ELR (cell line): ENCODE data around the gene SPATA31E1.
"Not testable (repeated sequence)": the region's sequence is repeated elsewhere in the genome, so short reads cannot be mapped to it uniquely, and the experiment has no call there.

Experiments
- DNase-seq: peaks from one replicate; pipeline ENCODE4 v3.0.0-alpha.2; 2015; ENCODE audit warnings: low read depth

Gene SPATA31E1

DNA sequence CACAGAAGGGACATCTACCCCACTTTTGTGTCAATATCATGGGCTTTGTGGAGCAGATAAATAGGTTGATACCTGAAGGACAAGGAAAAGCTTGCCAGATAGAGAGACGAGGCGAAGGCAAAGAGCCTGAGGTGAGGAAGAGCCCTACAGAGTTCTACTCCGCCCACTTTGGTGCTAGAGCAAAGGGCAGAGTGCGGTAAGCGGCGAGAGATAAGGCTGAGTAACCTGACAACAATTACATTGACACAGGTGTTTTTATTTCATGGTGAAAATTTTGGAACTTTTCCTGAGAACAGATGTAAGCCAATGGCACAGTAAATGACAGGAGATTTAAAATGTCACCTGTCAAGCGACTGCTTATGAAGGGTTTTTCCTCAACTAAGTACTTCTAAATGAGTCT is 51.8 kb downstream of the SPATA31E1 start:
- DNase-seq: not testable (repeated sequence)

DNA sequence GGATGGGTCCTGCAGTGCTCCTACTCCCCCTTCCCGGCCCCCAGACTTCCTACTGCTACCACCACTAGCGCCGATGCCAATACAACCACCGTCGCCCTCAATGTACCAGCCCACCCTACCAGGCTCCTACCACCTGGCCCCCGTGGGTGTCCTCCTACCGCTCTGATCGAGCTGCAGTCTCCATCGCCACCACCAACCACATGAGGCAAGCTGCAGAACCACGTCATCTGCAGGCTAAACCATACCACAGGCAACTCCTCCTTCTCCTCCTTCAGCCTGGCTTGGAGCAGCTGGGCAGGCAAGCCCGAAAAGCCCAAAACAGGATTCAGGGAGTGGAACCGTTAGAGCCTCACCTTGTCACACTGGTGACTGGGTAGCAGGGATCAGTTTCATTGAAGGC is 54.7 kb downstream of the SPATA31E1 start:
- not testable (repeated sequence) for DNase-seq

DNA sequence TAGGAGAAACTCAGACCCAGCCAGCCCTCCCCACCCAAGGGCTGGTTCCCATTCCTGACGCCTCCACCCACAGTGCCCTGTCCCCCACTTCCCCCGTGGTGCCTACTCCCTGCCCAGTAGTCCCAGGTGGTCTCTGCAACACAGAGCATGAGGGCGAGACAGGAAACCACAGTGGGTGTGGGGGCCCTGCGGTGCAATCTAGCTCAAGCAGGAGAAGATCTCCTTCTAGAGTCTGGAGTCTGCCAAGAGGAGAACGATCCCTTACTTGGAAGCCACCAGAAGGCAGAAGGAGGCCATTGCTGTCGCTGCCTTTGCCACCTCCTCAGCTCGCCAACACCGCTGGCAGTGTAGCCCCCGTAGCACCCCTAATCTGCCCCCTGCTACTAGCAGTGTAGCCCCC is 55.2 kb downstream of the SPATA31E1 start:
- not testable (repeated sequence) for DNase-seq

DNA sequence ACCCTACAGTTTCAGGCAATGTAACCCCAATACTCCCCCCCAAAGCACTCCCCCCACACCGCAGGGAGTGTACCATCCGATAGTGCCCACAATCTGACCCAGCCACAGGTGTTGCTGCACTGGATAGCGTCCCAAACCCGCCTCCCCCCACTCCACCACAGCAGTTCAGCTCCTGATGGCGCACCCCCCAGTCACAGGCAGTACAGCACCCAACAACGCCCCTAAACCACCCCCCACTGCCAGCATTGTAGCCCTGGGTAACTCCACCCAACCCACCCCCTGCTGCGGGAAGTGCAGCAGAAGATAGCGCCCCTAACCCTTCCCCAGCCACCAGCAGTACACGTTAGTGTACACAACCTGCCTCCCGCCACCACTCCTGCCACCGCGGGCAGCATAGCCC is 55.7 kb downstream of the SPATA31E1 start:
- DNase-seq: not testable (repeated sequence)
